SJCRH30 (cell line): Measurements from ENCODE around the gene ZFP36L1. TPM values are rescaled to one million over a fixed set of nuclear protein-coding genes. Genes with fewer than 3 reads are reported as not detected.

Experiments used
- DNase-seq, 2 experiments: peaks; one replicate each; pipeline ENCODE4 v3.0.0-alpha.2; 2015 to 2020
- H3K27ac ChIP-seq: fragments of 250-450 bp; sonication (Bioruptor Pico); 2 replicates; pipeline ENCODE4 v1.5.1; 2020; ENCODE audit warnings: mild to moderate bottlenecking, moderate library complexity
- H3K27me3 ChIP-seq: fragments of 250-450 bp; sonication (Bioruptor Pico); 2 replicates; pipeline ENCODE4 v1.5.1; 2020; ENCODE audit warnings: mild to moderate bottlenecking, moderate library complexity
- H3K36me3 ChIP-seq: fragments of 250-450 bp; sonication (Bioruptor Pico); 2 replicates; pipeline ENCODE4 v1.5.1; 2020; ENCODE audit warnings: mild to moderate bottlenecking, moderate library complexity
- H3K4me1 ChIP-seq: fragments of 250-450 bp; sonication (Bioruptor Pico); 2 replicates; pipeline ENCODE4 v1.5.1; 2020; ENCODE audit warnings: mild to moderate bottlenecking, moderate library complexity
- H3K4me3 ChIP-seq: fragments of 250-450 bp; sonication (Bioruptor Pico); 2 replicates; pipeline ENCODE4 v1.5.1; 2020; ENCODE audit warnings: mild to moderate bottlenecking, moderate library complexity
- H3K9me3 ChIP-seq: fragments of 250-450 bp; sonication (Bioruptor Pico); replicated peaks from 2 replicates; pipeline ENCODE4 v1.5.1; 2020; ENCODE audit warnings: mild to moderate bottlenecking, moderate library complexity
- total RNA-seq: library from RNA; depleted of rRNA; stranded (reverse); fragments of >200 nt; shearing (Covaris generic); gene quantifications from 2 replicates; pipeline ENCODE4 v1.2.3, GENCODE V29; 2014

Gene ZFP36L1
- total RNA-seq, 1 experiment from 2014 or later: 70.3 TPM

DNA sequence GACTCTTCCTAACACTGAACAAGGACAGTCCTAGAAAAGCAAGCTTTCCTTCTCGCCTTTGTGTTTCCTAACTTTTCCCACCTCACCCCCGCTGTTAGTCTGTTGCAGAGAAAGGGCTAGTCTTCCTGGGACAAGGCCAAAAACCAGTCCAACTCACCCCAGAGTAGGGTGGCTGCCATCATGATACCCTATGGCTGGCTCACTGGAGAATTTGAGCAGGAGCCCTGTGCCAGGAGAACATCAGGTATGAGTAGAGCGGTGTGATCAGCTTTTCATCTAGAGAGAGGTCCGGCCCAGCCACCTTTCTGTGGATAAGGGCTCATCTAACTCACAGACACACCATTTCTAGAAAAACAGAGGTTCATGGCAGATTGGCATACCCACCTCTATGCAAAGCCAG, 16.7 kb upstream of the ZFP36L1 start:
- no peak overlapping the region for H3K27ac ChIP-seq
- peaks cover 27% of the 10 kb centered on the region for H3K4me1 ChIP-seq

DNA sequence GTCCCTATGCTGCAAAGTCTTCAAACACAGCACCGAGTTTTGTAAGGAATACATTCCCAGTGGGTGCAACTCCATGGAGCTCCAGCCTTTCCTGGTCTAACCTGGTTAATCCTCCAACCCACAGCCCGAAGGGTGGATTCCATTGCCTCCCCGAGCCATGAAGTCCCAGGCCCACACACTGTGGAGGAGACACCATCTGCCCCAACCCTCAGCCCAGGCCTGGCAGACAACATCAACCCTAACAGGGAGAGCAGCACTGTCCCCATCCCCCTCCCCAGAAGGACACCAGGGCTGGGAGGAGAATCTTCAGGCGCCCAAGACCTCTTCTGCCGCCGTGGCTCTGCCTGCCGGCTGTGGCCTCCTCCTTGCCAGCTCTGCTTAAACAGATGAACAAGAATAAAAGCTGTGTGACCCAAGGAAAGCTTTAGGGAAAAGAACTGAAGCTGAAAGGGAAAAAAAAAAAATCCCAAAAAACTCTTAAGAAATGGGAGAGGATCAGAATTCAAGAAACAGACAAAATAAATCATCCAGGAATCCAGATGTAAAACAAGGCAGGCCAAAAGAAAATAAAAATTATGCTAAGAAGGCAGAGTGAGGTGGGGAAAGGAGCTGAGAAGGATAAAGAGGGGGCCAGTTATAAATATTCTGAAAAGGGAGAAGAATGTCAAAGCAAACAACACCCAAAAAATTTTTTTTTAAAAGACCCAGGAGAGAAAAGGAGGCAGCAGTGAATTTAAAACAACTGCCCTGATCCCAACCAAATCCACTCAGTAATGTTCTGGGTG, 16.0 kb upstream of the ZFP36L1 start:
- Histone ChIP-seq H3K27me3 (no peaks in the 10 kb centered on the region), H3K36me3 (no peaks in the 10 kb centered on the region), H3K4me3 (no peak overlapping the region), H3K27ac (no peak overlapping the region), H3K9me3 (peaks cover 17% of the 10 kb centered on the region), H3K4me1 (peaks cover 21% of the 10 kb centered on the region)
- no peak for DNase-seq

More for the DNA sequence above, 16.7 kb upstream of the ZFP36L1 start:
- H3K27me3 ChIP-seq: no peaks in the 10 kb centered on the region
- DNase-seq: no peak
- H3K36me3 ChIP-seq: no peaks in the 10 kb centered on the region
- no peak overlapping the region for H3K4me3 ChIP-seq
- H3K9me3 ChIP-seq: peaks cover 14% of the 10 kb centered on the region

DNA sequence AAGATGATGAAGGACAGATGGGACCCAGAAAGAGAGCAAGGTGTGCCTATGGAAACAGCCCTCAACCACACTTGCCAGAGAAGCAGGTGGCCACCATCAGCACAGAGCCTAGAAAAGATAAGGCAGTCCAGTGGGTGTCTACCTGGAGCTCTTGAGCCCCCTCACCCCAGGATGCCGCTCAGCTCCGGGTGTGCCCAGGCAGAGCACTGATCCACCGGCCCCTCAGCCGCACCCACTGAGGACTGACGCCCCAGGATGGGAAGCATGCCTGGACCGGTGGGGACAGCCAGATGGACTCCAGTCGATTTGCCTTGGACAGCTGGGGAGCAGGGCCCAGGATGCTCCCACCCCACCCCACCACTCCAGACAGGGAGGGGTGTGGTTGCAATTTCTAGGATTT, 15.1 kb upstream of the ZFP36L1 start:
- Histone ChIP-seq H3K36me3 (no peaks in the 10 kb centered on the region), H3K27ac (peak overlapping the region; percentile 88), H3K4me3 (no peak overlapping the region), H3K9me3 (peaks cover 17% of the 10 kb centered on the region), H3K4me1 (peaks cover 13% of the 10 kb centered on the region), H3K27me3 (no peaks in the 10 kb centered on the region)
- DNase-seq: no peak

GRCh38 chr14:68807148-68807600, 14.3 kb upstream of the ZFP36L1 start:
- Histone ChIP-seq H3K36me3 (no peaks in the 10 kb centered on the region), H3K27ac (peak overlapping the region; percentile 88)
- DNase-seq: peak; percentile 99

DNA sequence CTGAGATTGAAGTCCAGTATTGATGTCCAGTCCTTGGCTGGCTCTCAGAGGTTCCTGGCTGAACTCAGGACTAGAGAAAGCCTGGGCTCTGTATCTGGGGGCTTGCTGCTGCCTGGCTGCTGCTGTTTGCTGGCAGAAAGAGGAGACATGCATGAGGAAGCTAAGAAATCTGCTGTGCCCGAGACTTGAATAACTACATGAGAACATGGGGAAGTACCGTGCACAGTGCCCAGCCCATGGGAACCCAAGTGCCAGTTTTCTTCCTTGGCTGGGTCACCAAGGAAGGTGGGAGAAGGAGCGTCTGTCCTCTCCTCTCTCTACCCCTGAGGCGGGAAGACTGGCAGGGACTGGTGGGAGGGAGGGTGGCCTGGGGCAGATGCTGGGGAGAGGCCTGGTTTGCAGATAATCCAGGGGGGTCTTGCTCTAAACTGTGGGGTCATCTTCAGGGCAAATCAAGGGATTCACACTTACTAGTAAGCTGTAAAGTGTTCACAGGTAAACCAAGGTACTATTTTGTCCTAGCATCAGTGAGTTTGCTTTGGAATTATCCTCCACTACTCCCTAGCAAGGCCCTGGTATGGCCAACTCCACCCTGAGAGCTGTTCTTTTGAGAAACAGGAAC, 13.8 kb upstream of the ZFP36L1 start:
- Histone ChIP-seq H3K4me3 (no peak overlapping the region), H3K27me3 (no peaks in the 10 kb centered on the region), H3K4me1 (peaks cover 13% of the 10 kb centered on the region), H3K9me3 (peaks cover 24% of the 10 kb centered on the region), H3K36me3 (no peaks in the 10 kb centered on the region), H3K27ac (peak overlapping the region; percentile 88)
- peak in 1 of 2 experiments; percentile 71 for DNase-seq

More at GRCh38 chr14:68807148-68807600, 14.3 kb upstream of the ZFP36L1 start:
- peaks cover 13% of the 10 kb centered on the region for H3K4me1 ChIP-seq
- peaks cover 18% of the 10 kb centered on the region for H3K9me3 ChIP-seq
- H3K27me3 ChIP-seq: no peaks in the 10 kb centered on the region
- no peak overlapping the region for H3K4me3 ChIP-seq

- DNase-seq: no peak
- no peak overlapping the region for H3K27ac ChIP-seq
- H3K9me3 ChIP-seq: peaks cover 28% of the 10 kb centered on the region
- peaks cover 19% of the 10 kb centered on the region for H3K4me1 ChIP-seq
- no peaks in the 10 kb centered on the region for H3K36me3 ChIP-seq
- H3K27me3 ChIP-seq: no peaks in the 10 kb centered on the region
- H3K4me3 ChIP-seq: no peak overlapping the region
These were observed 12.5 kb upstream of the ZFP36L1 start for GRCh38 chr14:68805414-68805813.

DNA sequence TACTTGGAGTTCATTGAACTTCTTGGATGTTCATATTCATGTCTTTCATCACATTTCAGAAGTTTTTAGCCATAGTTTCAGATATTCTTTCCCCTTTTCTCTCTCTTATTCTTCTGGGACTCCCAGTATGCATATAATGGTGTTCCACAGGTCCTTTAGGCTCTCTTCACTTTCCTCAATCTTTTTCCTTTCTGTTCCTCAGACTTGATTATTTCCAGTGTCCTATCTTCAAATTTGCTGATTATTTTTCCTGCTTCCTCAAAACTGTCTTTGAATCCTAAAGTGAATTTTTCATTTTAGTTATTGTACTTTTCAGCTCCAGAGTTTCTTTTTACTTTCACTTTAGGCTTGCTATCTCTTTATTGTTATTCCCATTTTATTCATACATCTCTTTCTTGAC, 8.8 kb upstream of the ZFP36L1 start:
- Histone ChIP-seq H3K27ac (no peak overlapping the region), H3K4me3 (no peak overlapping the region), H3K4me1 (peaks cover 13% of the 10 kb centered on the region), H3K27me3 (no peaks in the 10 kb centered on the region), H3K9me3 (peaks cover 20% of the 10 kb centered on the region), H3K36me3 (no peaks in the 10 kb centered on the region)
- DNase-seq: no peak

GRCh38 chr14:68800953-68801352, 8.1 kb upstream of the ZFP36L1 start:
- DNase-seq: no peak
- H3K4me1 ChIP-seq: peaks cover 8% of the 10 kb centered on the region
- no peaks in the 10 kb centered on the region for H3K36me3 ChIP-seq
- H3K9me3 ChIP-seq: peaks cover 20% of the 10 kb centered on the region
- H3K4me3 ChIP-seq: no peak overlapping the region
- no peak overlapping the region for H3K27ac ChIP-seq
- H3K27me3 ChIP-seq: no peaks in the 10 kb centered on the region

GRCh38 chr14:68800390-68800789, 7.5 kb upstream of the ZFP36L1 start:
- H3K27ac ChIP-seq: no peak overlapping the region

GRCh38 chr14:68798621-68799020, 5.8 kb upstream of the ZFP36L1 start:
- Histone ChIP-seq H3K4me1 (peaks cover 8% of the 10 kb centered on the region; the same call in 1 of the 2 replicates), H3K27ac (no peak overlapping the region), H3K4me3 (no peak overlapping the region), H3K27me3 (no peaks in the 10 kb centered on the region), H3K9me3 (peaks cover 14% of the 10 kb centered on the region), H3K36me3 (no peaks in the 10 kb centered on the region)
- DNase-seq: no peak

More at GRCh38 chr14:68800390-68800789, 7.5 kb upstream of the ZFP36L1 start:
- H3K4me3 ChIP-seq: no peak overlapping the region
- H3K27me3 ChIP-seq: no peaks in the 10 kb centered on the region
- H3K36me3 ChIP-seq: no peaks in the 10 kb centered on the region
- H3K9me3 ChIP-seq: peaks cover 20% of the 10 kb centered on the region
- H3K4me1 ChIP-seq: peaks cover 8% of the 10 kb centered on the region; the same call in 1 of the 2 replicates
- no peak for DNase-seq

- no peak for DNase-seq
- Histone ChIP-seq H3K4me1 (peaks cover 8% of the 10 kb centered on the region; the same call in 1 of the 2 replicates), H3K27me3 (no peaks in the 10 kb centered on the region), H3K9me3 (peaks cover 13% of the 10 kb centered on the region), H3K4me3 (no peak overlapping the region), H3K36me3 (no peaks in the 10 kb centered on the region), H3K27ac (no peak overlapping the region)
These were observed 4.3 kb upstream of the ZFP36L1 start for GRCh38 chr14:68797121-68797670.

GRCh38 chr14:68796418-68797101, 3.7 kb upstream of the ZFP36L1 start:
- Histone ChIP-seq H3K27ac (peak overlapping the region; percentile 97; the same call in 1 of the 2 replicates), H3K9me3 (peaks cover 7% of the 10 kb centered on the region), H3K36me3 (peaks cover 4% of the 10 kb centered on the region), H3K4me1 (peaks cover 8% of the 10 kb centered on the region; the same call in 1 of the 2 replicates), H3K4me3 (peak overlapping the region; percentile 84), H3K27me3 (no peaks in the 10 kb centered on the region)
- DNase-seq: no peak

- H3K36me3 ChIP-seq: peaks cover 11% of the 10 kb centered on the region
- H3K9me3 ChIP-seq: peaks cover 4% of the 10 kb centered on the region
- no peak for DNase-seq
- H3K27ac ChIP-seq: peak overlapping the region; percentile 97
- no peaks in the 10 kb centered on the region for H3K27me3 ChIP-seq
- H3K4me3 ChIP-seq: peak overlapping the region; percentile 84
- H3K4me1 ChIP-seq: peaks cover 7% of the 10 kb centered on the region; the same call in 1 of the 2 replicates
These were observed 2.9 kb upstream of the ZFP36L1 start for GRCh38 chr14:68795597-68796417.
